ENCODE results near the gene BLACAT1.

Gene BLACAT1

GRCh38 chr1:205455581-205456382 is at the start of gene BLACAT1:
Gene BLACAT1 (minus strand): TSS chr1:205456045.
- no peak for DNase-seq (ENCODE audit: extremely low read depth in 1 of 2, low read depth in 1 of 2)

GRCh38 chr1:205505076-205505729 is 49.4 kb upstream of the BLACAT1 start:
- no peak for DNase-seq (ENCODE audit: extremely low read depth in 1 of 2, low read depth in 1 of 2)

- no peak for DNase-seq (ENCODE audit: extremely low read depth in 1 of 2, low read depth in 1 of 2)
These were observed 48.6 kb upstream of the BLACAT1 start, which contains the start of gene CDK18 for GRCh38 chr1:205504311-205505075. Gene CDK18 (plus strand): TSS chr1:205504669. CDS start chr1:205523168, 18,499 bp downstream.

- no peak for DNase-seq (ENCODE audit: extremely low read depth in 1 of 2, low read depth in 1 of 2)
These were observed 47.1 kb upstream of the BLACAT1 start for GRCh38 chr1:205502992-205503391.

- no peak for DNase-seq (ENCODE audit: extremely low read depth in 1 of 2, low read depth in 1 of 2)
These were observed 46.4 kb upstream of the BLACAT1 start for GRCh38 chr1:205502111-205502810.

GRCh38 chr1:205500240-205501233 is 44.7 kb upstream of the BLACAT1 start:
- DNase-seq (ENCODE audit: extremely low read depth in 1 of 2, low read depth in 1 of 2) = no peak

- DNase-seq (ENCODE audit: extremely low read depth in 1 of 2, low read depth in 1 of 2) = no peak
These were observed 43.9 kb upstream of the BLACAT1 start for GRCh38 chr1:205499789-205500188.

- no peak for DNase-seq (ENCODE audit: extremely low read depth in 1 of 2, low read depth in 1 of 2)
These were observed 41.5 kb upstream of the BLACAT1 start for GRCh38 chr1:205497351-205497750.

GRCh38 chr1:205496661-205497060 is 40.8 kb upstream of the BLACAT1 start:
- no peak for DNase-seq (ENCODE audit: extremely low read depth in 1 of 2, low read depth in 1 of 2)

GRCh38 chr1:205495237-205495823 is 39.5 kb upstream of the BLACAT1 start:
- DNase-seq (ENCODE audit: extremely low read depth in 1 of 2, low read depth in 1 of 2) = no peak

- DNase-seq (ENCODE audit: extremely low read depth in 1 of 2, low read depth in 1 of 2) = no peak
These were observed 38.3 kb upstream of the BLACAT1 start for GRCh38 chr1:205494115-205494514.

- DNase-seq (ENCODE audit: extremely low read depth in 1 of 2, low read depth in 1 of 2) = no peak
These were observed 37.6 kb upstream of the BLACAT1 start for GRCh38 chr1:205493241-205494085.

GRCh38 chr1:205492774-205493173 is 36.9 kb upstream of the BLACAT1 start:
- DNase-seq (ENCODE audit: extremely low read depth in 1 of 2, low read depth in 1 of 2) = no peak

- no peak for DNase-seq (ENCODE audit: extremely low read depth in 1 of 2, low read depth in 1 of 2)
These were observed 36.4 kb upstream of the BLACAT1 start for GRCh38 chr1:205492201-205492667.

GRCh38 chr1:205491794-205492193 is 35.9 kb upstream of the BLACAT1 start:
- no peak for DNase-seq (ENCODE audit: extremely low read depth in 1 of 2, low read depth in 1 of 2)

- DNase-seq (ENCODE audit: extremely low read depth in 1 of 2, low read depth in 1 of 2) = no peak
These were observed 32.4 kb upstream of the BLACAT1 start for GRCh38 chr1:205488074-205488723.

- no peak for DNase-seq (ENCODE audit: extremely low read depth in 1 of 2, low read depth in 1 of 2)
These were observed 30.4 kb upstream of the BLACAT1 start for GRCh38 chr1:205486258-205486657.
